GM12878 (cell line): ENCODE results near the gene LRRC23. TPM values are rescaled to one million over a fixed set of nuclear protein-coding genes. Genes with fewer than 3 reads are reported as not detected.

Experiments used
- ATF7 ChIP-seq: fragments of 450-650 bp; IDR thresholded peaks from 2 replicates; pipeline ENCODE4 v1.6.1; 2016; ENCODE audit warnings: low read depth, mild to moderate bottlenecking
- BACH1 ChIP-seq: fragments of 450-650 bp; IDR thresholded peaks from 2 replicates; pipeline ENCODE4 v1.6.1; 2017; ENCODE audit warnings: mild to moderate bottlenecking, borderline replicate concordance
- BCL11A ChIP-seq: IDR thresholded peaks from 2 replicates; pipeline ENCODE4 v1.6.1; 2011; ENCODE audit warnings: low read depth, low read length
- DPF2 ChIP-seq: fragments of 450-650 bp; IDR thresholded peaks from 2 replicates; pipeline ENCODE4 v1.6.1; 2017; ENCODE audit warnings: mild to moderate bottlenecking
- IKZF2 ChIP-seq, 2 experiments: fragments of 450-650 bp; IDR thresholded peaks; 2 replicates each; pipeline ENCODE4 v1.6.1; 2017; ENCODE audit warnings: mild to moderate bottlenecking in 2 of 2, moderate library complexity in 2 of 2
- JUNB ChIP-seq: IDR thresholded peaks from 2 replicates; pipeline ENCODE4 v1.6.1; 2016; ENCODE audit warnings: antibody characterized with exemption, mild to moderate bottlenecking
- LARP7 ChIP-seq: fragments of 450-650 bp; IDR thresholded peaks from 2 replicates; pipeline ENCODE4 v1.6.1; 2017; ENCODE audit warnings: mild to moderate bottlenecking
- NR2F1 ChIP-seq: fragments of 450-650 bp; conservative IDR thresholded peaks from 2 replicates; pipeline ENCODE4 v1.6.1; 2017; ENCODE audit warnings: mild to moderate bottlenecking
- POLR2AphosphoS5 ChIP-seq: IDR thresholded peaks from 2 replicates; pipeline ENCODE4 v1.6.1; 2011; ENCODE audit warnings: mild to moderate bottlenecking, low read length, inconsistent platforms
- RB1 ChIP-seq: fragments of 450-650 bp; formaldehyde crosslinking; IDR thresholded peaks from 2 replicates; pipeline ENCODE4 v1.6.1; 2017; ENCODE audit warnings: mild to moderate bottlenecking, borderline replicate concordance
- SUPT20H ChIP-seq: IDR thresholded peaks from 2 replicates; pipeline ENCODE4 v1.6.1; 2011; ENCODE audit warnings: low read depth, mild to moderate bottlenecking, low read length, moderate library complexity, borderline replicate concordance; ENCODE audit not compliant: control insufficient read depth
- TBL1XR1 ChIP-seq: IDR thresholded peaks from 2 replicates; pipeline ENCODE4 v1.6.1; 2012; ENCODE audit warnings: low read depth, low read length, improper control_type of control experiment
- polyA plus RNA-seq, 11 experiments: library from polyadenylated mRNA; depleted of rRNA in 4 of 11; unstranded in 6 of 11; stranded (reverse) in 5 of 11; fragments of >200 nt; fragmentation: Nextera tagmentation in 4 of 11; fragmentation: Illumina TruSeq in 1 of 11; extraction: Ambion mirVana in 4 of 11; extraction: Trizol in 1 of 11; gene quantifications; 1 replicate in 1 of 11; 2 replicates in 10 of 11; pipeline versions ENCODE4 v1.2.1 to v1.2.3, GENCODE V29; 2011 to 2016; ENCODE audit warnings: inconsistent platforms in 2 of 11, missing spikeins in 2 of 11, low read depth in 1 of 11
- total RNA-seq, 4 experiments: library from RNA; depleted of rRNA in 3 of 4; stranded (reverse); fragments of >200 nt in 3 of 4; fragmentation: Illumina TruSeq in 1 of 4; extraction: Trizol in 1 of 4; gene quantifications; 2 replicates each; pipeline versions ENCODE4 v1.2.1 to v1.2.3, GENCODE V29; 2013 to 2021
- TF ChIP-seq, protein P1 (sequence below): fragments of 450-650 bp; IDR thresholded peaks from 2 replicates; pipeline ENCODE4 v1.6.1; 2018; ENCODE audit warnings: mild to moderate bottlenecking, low read depth, moderate library complexity; ENCODE audit not compliant: partially characterized antibody
- TF ChIP-seq, protein P2 (sequence below): fragments of 450-650 bp; conservative IDR thresholded peaks from 2 replicates; pipeline ENCODE4 v1.6.1; 2017; ENCODE audit warnings: mild to moderate bottlenecking, moderate library complexity
- TF ChIP-seq, protein P3 (sequence below), 3 experiments: IDR thresholded peaks in 2 of 3; conservative IDR thresholded peaks in 1 of 3; 2 replicates each; pipeline ENCODE4 v1.5.1; 2011; ENCODE audit warnings: low read depth in 3 of 3, low read length in 3 of 3, mild to moderate bottlenecking in 3 of 3, control low read depth in 2 of 3, moderate library complexity in 2 of 3, inconsistent platforms in 1 of 3, mixed read lengths in 1 of 3; ENCODE audit not compliant: control insufficient read depth in 2 of 3, insufficient read depth in 1 of 3; ENCODE audit errors: extremely low read depth in 1 of 3
- TF ChIP-seq, protein P4 (sequence below): IDR thresholded peaks from 2 replicates; pipeline ENCODE4 v1.6.1; 2011; ENCODE audit warnings: low read depth, low read length, improper control_type of control experiment, borderline replicate concordance
- TF ChIP-seq, protein P5 (sequence below): fragments of 450-650 bp; IDR thresholded peaks from 2 replicates; pipeline ENCODE4 v1.6.1; 2017; ENCODE audit warnings: mild to moderate bottlenecking

LRRC23 gene
- total and polyA plus RNA-seq, 10 of the 15 experiments (the other 5 are each of a cell fraction or from before 2014, with no cell fraction given) = 1.4 to 6.9 (median 3.4) TPM

DNA sequence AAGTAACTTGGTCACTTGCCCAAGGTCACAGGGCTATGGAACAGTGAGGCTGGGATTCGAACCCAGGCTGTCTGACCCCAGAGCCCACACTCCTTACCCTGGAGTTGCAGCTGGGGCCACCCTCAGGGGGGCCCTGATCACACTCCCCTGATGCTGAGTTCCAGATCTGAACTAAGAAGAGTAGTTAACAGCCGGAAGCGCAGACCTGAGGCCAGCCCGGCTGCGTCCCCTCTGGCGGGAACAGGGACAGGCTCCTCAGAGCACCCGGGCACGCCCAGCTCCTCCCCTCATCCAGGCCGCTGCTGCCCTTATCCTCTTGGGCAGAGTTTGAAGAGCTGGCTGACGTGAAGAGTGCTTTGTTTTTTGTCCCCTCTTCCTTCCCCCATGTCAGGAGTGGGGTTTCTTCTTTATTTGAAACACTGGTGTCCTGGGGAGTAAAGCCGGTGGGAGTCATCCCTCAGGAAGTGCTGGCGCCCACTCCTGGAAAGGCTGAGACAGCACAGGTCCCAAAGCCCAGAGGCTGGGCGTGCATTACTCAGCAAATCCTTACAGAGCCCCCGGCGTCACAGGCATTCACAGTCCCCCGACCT, 57.2 kb downstream of the LRRC23 start (continued):
- TF ChIP-seq, protein P1, sequence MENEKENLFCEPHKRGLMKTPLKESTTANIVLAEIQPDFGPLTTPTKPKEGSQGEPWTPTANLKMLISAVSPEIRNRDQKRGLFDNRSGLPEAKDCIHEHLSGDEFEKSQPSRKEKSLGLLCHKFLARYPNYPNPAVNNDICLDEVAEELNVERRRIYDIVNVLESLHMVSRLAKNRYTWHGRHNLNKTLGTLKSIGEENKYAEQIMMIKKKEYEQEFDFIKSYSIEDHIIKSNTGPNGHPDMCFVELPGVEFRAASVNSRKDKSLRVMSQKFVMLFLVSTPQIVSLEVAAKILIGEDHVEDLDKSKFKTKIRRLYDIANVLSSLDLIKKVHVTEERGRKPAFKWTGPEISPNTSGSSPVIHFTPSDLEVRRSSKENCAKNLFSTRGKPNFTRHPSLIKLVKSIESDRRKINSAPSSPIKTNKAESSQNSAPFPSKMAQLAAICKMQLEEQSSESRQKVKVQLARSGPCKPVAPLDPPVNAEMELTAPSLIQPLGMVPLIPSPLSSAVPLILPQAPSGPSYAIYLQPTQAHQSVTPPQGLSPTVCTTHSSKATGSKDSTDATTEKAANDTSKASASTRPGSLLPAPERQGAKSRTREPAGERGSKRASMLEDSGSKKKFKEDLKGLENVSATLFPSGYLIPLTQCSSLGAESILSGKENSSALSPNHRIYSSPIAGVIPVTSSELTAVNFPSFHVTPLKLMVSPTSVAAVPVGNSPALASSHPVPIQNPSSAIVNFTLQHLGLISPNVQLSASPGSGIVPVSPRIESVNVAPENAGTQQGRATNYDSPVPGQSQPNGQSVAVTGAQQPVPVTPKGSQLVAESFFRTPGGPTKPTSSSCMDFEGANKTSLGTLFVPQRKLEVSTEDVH = peak; percentile 34
- TF ChIP-seq, protein P2, sequence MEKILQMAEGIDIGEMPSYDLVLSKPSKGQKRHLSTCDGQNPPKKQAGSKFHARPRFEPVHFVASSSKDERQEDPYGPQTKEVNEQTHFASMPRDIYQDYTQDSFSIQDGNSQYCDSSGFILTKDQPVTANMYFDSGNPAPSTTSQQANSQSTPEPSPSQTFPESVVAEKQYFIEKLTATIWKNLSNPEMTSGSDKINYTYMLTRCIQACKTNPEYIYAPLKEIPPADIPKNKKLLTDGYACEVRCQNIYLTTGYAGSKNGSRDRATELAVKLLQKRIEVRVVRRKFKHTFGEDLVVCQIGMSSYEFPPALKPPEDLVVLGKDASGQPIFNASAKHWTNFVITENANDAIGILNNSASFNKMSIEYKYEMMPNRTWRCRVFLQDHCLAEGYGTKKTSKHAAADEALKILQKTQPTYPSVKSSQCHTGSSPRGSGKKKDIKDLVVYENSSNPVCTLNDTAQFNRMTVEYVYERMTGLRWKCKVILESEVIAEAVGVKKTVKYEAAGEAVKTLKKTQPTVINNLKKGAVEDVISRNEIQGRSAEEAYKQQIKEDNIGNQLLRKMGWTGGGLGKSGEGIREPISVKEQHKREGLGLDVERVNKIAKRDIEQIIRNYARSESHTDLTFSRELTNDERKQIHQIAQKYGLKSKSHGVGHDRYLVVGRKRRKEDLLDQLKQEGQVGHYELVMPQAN = 0 out of 2 replicates have a peak, but pooled peaks have one; percentile 56
- TF ChIP-seq, protein P3, sequence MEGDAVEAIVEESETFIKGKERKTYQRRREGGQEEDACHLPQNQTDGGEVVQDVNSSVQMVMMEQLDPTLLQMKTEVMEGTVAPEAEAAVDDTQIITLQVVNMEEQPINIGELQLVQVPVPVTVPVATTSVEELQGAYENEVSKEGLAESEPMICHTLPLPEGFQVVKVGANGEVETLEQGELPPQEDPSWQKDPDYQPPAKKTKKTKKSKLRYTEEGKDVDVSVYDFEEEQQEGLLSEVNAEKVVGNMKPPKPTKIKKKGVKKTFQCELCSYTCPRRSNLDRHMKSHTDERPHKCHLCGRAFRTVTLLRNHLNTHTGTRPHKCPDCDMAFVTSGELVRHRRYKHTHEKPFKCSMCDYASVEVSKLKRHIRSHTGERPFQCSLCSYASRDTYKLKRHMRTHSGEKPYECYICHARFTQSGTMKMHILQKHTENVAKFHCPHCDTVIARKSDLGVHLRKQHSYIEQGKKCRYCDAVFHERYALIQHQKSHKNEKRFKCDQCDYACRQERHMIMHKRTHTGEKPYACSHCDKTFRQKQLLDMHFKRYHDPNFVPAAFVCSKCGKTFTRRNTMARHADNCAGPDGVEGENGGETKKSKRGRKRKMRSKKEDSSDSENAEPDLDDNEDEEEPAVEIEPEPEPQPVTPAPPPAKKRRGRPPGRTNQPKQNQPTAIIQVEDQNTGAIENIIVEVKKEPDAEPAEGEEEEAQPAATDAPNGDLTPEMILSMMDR (IDR thresholded peaks at IDR 0.05 in 2 of 3, conservative IDR thresholded peaks at IDR 0.05 in 1 of 3; ENCODE audit: control insufficient read depth in 2 of 3, extremely low read depth in 1 of 3, insufficient read depth in 1 of 3, low read depth in 3 of 3, low read length in 3 of 3) = peak; percentile 47 to 59 (median 48)
- 0 out of 2 replicates have a peak, but pooled peaks have one; percentile 8 for TF ChIP-seq NR2F1
- TF ChIP-seq ATF7 = 0 out of 2 replicates have a peak, but pooled peaks have one; percentile 9
- TF ChIP-seq BACH1 = peak; percentile 57
- TF ChIP-seq, protein P4, sequence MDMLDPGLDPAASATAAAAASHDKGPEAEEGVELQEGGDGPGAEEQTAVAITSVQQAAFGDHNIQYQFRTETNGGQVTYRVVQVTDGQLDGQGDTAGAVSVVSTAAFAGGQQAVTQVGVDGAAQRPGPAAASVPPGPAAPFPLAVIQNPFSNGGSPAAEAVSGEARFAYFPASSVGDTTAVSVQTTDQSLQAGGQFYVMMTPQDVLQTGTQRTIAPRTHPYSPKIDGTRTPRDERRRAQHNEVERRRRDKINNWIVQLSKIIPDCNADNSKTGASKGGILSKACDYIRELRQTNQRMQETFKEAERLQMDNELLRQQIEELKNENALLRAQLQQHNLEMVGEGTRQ = no peak
- 0 out of 2 replicates have a peak, but pooled peaks have one; percentile 8 for TF ChIP-seq TBL1XR1
- 0 out of 2 replicates have a peak, but pooled peaks have one; percentile 46 for TF ChIP-seq RB1
- peak; percentile 5; the same call in 1 of the 2 replicates for TF ChIP-seq JUNB
- peak; percentile 28 for TF ChIP-seq POLR2AphosphoS5
- TF ChIP-seq SUPT20H = no peak
- 0 out of 2 replicates have a peak, but pooled peaks have one; percentile 8 for TF ChIP-seq DPF2
- TF ChIP-seq BCL11A = 0 out of 2 replicates have a peak, but pooled peaks have one; percentile 16
- peak in 1 of 2 experiments; percentile 17; a peak in 2 of 4 replicates for TF ChIP-seq IKZF2 (IDR thresholded peaks at IDR 0.05)
- TF ChIP-seq, protein P5, sequence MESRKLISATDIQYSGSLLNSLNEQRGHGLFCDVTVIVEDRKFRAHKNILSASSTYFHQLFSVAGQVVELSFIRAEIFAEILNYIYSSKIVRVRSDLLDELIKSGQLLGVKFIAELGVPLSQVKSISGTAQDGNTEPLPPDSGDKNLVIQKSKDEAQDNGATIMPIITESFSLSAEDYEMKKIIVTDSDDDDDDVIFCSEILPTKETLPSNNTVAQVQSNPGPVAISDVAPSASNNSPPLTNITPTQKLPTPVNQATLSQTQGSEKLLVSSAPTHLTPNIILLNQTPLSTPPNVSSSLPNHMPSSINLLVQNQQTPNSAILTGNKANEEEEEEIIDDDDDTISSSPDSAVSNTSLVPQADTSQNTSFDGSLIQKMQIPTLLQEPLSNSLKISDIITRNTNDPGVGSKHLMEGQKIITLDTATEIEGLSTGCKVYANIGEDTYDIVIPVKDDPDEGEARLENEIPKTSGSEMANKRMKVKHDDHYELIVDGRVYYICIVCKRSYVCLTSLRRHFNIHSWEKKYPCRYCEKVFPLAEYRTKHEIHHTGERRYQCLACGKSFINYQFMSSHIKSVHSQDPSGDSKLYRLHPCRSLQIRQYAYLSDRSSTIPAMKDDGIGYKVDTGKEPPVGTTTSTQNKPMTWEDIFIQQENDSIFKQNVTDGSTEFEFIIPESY = no peak
- 0 out of 2 replicates have a peak, but pooled peaks have one; percentile 47 for TF ChIP-seq LARP7
